Measurements from ENCODE around the gene SMARCA2. TPM values are rescaled to one million over a fixed set of nuclear protein-coding genes. Genes with fewer than 3 reads are reported as not detected.

The SMARCA2 gene
- total RNA-seq, 1 donor from 2014 or later: 96.2 TPM

DNA sequence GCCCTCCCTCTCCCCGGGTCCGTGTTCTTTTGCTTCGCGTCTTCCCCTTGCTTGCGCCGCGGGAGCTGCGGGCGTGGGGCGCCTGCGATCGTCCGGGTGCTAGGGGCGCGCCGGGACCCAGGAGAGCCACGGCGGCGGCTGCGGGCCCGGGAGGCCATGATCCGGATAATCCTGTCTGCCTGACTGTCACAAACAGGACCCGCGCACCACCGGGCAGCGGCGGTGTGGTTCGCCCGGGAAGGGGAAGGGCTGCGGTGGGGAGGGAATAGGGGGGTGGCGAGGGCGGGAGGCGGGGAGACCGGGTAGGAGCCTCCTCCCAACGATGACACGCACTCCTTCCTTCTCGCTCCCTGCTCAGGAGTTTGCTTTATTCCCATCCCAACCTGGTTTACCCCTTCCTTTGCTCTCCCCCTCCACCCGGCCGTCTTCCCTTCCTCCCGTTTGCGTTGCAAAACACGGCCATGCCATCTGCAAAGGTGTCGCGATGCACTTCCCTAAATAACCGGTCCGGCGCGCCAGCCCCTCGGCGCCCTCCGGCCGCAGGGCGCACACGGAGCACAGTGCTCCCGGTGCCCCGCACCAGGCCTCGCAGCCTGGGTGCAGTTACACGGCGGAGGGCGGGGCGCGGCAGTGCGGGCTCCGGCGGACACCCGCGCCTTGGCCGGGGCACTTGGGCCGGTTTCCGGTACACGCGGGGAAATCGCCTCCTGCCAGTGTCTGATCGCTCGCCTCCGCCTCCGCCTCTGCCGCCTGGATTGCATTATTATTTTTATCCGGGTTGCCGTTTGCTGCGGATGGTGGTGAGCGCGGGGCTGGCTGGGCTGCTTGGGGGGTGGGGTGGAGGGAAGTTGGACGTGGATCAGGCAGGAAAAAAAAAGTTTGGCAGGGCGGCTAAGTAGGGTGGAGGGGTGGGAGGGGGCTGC lies 1.5 kb downstream of the SMARCA2 start:
- TF ChIP-seq, protein P1, sequence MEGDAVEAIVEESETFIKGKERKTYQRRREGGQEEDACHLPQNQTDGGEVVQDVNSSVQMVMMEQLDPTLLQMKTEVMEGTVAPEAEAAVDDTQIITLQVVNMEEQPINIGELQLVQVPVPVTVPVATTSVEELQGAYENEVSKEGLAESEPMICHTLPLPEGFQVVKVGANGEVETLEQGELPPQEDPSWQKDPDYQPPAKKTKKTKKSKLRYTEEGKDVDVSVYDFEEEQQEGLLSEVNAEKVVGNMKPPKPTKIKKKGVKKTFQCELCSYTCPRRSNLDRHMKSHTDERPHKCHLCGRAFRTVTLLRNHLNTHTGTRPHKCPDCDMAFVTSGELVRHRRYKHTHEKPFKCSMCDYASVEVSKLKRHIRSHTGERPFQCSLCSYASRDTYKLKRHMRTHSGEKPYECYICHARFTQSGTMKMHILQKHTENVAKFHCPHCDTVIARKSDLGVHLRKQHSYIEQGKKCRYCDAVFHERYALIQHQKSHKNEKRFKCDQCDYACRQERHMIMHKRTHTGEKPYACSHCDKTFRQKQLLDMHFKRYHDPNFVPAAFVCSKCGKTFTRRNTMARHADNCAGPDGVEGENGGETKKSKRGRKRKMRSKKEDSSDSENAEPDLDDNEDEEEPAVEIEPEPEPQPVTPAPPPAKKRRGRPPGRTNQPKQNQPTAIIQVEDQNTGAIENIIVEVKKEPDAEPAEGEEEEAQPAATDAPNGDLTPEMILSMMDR (IDR thresholded peaks at IDR 0.05; ENCODE audit: unreplicated experiment): no peak
- peak overlapping the region; percentile 92 for H3K4me3 Mint-ChIP-seq
- peak; percentile 36 to 67 for DNase-seq (ENCODE audit: low spot score in 2 of 2, unreplicated experiment in 2 of 2)
- no peaks in the 10 kb centered on the region for H3K9me3 Mint-ChIP-seq
- H3K27ac Mint-ChIP-seq: peak overlapping the region; percentile 94
- H3K4me1 Mint-ChIP-seq: peaks cover 38% of the 10 kb centered on the region
- peaks cover 1% of the 10 kb centered on the region for H3K27me3 Mint-ChIP-seq (ENCODE audit: low read depth)
- H3K36me3 Mint-ChIP-seq: no peaks in the 10 kb centered on the region

DNA sequence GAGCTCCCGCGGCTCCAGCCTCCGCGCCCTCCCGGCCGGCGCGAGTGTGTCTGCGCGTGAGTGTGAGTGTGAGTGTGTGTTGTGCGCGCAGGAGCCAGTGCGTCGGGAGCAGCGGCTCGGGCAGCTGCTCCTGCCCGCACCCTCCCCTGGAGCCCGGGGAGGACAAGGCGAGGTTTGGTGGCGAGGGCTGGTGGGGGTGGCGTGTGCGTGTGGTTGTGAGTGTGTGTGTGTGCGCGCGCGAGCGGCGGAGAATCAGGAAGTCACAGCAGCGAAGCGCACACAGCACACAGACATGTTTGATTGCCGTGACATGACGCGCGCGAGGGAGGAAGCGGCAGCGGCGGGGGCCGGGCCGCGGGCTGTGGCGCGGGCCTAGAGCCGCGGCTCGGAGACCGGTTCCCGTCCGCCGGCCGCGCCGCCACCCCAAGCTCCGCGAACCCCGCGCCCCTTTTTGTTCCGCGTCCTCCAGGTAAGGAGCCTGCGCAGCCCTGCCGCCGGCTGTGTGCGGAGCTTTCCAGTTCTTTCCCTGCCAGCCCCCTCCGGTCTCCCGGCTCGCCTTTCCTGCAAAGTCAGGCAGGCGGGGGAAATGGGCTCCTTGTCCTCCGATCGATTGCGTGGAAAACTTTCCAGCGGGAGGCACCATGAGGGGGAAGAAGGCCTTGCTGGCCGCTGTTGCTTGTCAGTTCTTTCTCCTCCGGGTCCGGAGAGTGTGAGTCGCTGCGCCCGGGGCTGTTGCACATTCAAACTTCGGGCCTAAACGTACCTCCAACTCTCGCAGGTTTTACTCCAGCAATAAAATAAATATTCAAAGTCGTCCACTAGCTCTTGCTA lies 2.4 kb downstream of the SMARCA2 start:
- Mint-ChIP-seq H3K27ac (peak overlapping the region; percentile 94), H3K9me3 (no peaks in the 10 kb centered on the region), H3K36me3 (no peaks in the 10 kb centered on the region), H3K4me3 (peak overlapping the region; percentile 92), H3K27me3 (ENCODE audit: low read depth) (peaks cover 1% of the 10 kb centered on the region), H3K4me1 (peaks cover 47% of the 10 kb centered on the region)
- peak; percentile 38 to 72 for DNase-seq (ENCODE audit: low spot score in 2 of 2, unreplicated experiment in 2 of 2)
- TF ChIP-seq, protein P1 (IDR thresholded peaks at IDR 0.05; ENCODE audit: unreplicated experiment): no peak

DNA sequence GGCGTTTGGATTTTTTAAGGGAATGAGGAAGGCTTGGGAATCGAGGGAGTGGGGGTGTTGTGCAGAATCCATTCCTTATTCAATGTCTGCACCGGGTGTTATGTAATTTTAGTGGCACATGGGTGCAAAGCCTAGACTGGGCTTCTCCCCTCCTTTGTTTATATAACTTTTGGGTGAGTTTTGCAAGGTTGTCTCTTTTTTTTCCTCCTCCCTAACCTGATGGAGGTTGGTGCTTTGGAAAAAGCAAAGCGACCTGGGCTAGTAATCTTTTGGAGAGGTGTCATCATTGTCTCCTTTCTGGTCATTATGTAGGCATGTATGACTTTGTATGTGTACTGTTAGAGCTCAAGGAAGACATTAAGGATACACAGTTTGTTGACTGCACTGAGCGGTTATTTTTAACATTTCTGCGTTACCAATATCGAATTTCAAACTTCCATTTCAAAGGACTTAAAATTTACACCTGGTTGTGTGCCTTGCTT lies 3.1 kb downstream of the SMARCA2 start:
- Mint-ChIP-seq H3K27ac (peak overlapping the region; percentile 94), H3K27me3 (ENCODE audit: low read depth) (no peaks in the 10 kb centered on the region), H3K36me3 (no peaks in the 10 kb centered on the region), H3K4me1 (peaks cover 51% of the 10 kb centered on the region), H3K9me3 (no peaks in the 10 kb centered on the region), H3K4me3 (peak overlapping the region; percentile 92)
- TF ChIP-seq, protein P1 (IDR thresholded peaks at IDR 0.05; ENCODE audit: unreplicated experiment): no peak
- DNase-seq (ENCODE audit: low spot score in 2 of 2, unreplicated experiment in 2 of 2): no peak

DNA sequence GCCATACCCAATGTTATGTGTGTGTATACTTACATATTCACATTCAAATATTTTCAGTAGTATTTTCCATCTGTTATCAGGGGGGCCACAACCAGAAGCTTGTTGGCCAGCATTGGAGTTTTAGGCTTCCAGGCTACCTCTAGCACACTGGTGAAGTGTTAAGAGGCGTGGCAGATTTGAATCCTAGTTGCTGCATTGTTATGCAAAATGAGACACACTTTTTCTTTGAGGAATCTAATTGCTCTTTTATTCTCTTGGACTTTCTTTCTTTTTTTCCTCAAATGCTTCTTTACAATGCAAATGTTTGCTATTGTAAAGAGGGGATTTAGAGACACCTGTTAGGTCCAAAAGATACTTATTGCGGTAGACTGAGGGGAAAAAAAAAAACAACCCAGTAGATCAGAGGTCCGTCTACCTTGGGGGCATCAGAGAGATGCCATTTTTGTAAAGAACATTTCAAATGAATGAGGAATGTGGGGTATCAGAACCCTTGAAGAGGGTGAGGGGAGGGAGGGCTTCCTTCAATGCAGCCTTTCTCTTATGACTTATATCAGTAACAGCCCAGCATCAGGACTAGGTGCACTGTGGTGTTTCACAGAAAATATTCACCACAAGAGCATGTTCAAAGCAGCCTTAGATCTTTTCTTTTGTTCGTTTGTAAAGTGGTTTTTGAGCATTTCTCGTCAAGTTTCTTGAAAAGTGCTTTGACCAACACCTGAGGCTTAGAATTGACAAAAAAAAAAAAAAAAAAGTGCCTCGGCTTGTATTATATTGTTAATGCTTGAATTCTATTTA lies 3.8 kb downstream of the SMARCA2 start:
- H3K9me3 Mint-ChIP-seq: no peaks in the 10 kb centered on the region
- peak overlapping the region; percentile 94 for H3K27ac Mint-ChIP-seq
- peak overlapping the region; percentile 92 for H3K4me3 Mint-ChIP-seq
- TF ChIP-seq, protein P1 (IDR thresholded peaks at IDR 0.05; ENCODE audit: unreplicated experiment): no peak
- peaks cover 51% of the 10 kb centered on the region for H3K4me1 Mint-ChIP-seq
- DNase-seq (ENCODE audit: low spot score in 2 of 2, unreplicated experiment in 2 of 2): no peak
- H3K27me3 Mint-ChIP-seq (ENCODE audit: low read depth): no peaks in the 10 kb centered on the region
- H3K36me3 Mint-ChIP-seq: no peaks in the 10 kb centered on the region

DNA sequence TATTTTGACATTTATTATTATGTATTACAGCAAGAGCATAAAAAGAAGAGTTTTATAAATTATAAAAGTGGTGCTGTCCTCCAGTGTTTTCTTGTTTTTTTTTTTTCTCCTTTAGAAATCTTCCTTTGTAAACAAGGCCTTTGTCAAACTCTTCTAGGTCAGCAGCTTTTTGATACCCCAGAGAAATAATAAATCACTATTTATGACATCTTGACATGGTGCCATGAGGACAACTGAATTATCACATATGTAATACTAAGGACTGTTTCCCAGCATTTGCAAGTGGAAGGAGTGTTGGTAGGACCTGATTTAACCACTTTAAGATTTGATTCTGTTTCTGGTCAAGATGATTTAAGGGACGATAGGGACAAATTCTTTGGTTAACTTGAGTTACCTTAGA lies 4.6 kb downstream of the SMARCA2 start:
- no peak for DNase-seq (ENCODE audit: low spot score in 2 of 2, unreplicated experiment in 2 of 2)
- H3K27ac Mint-ChIP-seq: no peak overlapping the region
- TF ChIP-seq, protein P1 (IDR thresholded peaks at IDR 0.05; ENCODE audit: unreplicated experiment): no peak
- H3K4me1 Mint-ChIP-seq: peaks cover 57% of the 10 kb centered on the region
- H3K36me3 Mint-ChIP-seq: no peaks in the 10 kb centered on the region
- H3K9me3 Mint-ChIP-seq: no peaks in the 10 kb centered on the region
- no peak overlapping the region for H3K4me3 Mint-ChIP-seq
- H3K27me3 Mint-ChIP-seq (ENCODE audit: low read depth): no peaks in the 10 kb centered on the region
